AG09309 (cell line): ENCODE results near the gene CEACAM19.
"Not testable (repeated sequence)": the region's sequence is repeated elsewhere in the genome, so short reads cannot be mapped to it uniquely, and the experiment has no call there.

Experiments
- DNase-seq: peaks from one replicate; pipeline ENCODE4 v3.0.0-alpha.2; 2010; ENCODE audit warnings: low read depth
- H3K4me3 ChIP-seq: 2 replicates; pipeline ENCODE4 v1.5.1; 2011; ENCODE audit warnings: mild to moderate bottlenecking, low read depth, low read length, moderate library complexity; ENCODE audit not compliant: control insufficient read depth
- TF ChIP-seq, protein P1 (sequence below): IDR thresholded peaks from 2 replicates; pipeline ENCODE4 v1.5.1; 2011; ENCODE audit warnings: mild to moderate bottlenecking, low read depth, low read length, inconsistent platforms; ENCODE audit not compliant: insufficient read depth, control insufficient read depth; ENCODE audit errors: missing control alignments

Gene CEACAM19, protein sequence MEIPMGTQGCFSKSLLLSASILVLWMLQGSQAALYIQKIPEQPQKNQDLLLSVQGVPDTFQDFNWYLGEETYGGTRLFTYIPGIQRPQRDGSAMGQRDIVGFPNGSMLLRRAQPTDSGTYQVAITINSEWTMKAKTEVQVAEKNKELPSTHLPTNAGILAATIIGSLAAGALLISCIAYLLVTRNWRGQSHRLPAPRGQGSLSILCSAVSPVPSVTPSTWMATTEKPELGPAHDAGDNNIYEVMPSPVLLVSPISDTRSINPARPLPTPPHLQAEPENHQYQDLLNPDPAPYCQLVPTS

DNA sequence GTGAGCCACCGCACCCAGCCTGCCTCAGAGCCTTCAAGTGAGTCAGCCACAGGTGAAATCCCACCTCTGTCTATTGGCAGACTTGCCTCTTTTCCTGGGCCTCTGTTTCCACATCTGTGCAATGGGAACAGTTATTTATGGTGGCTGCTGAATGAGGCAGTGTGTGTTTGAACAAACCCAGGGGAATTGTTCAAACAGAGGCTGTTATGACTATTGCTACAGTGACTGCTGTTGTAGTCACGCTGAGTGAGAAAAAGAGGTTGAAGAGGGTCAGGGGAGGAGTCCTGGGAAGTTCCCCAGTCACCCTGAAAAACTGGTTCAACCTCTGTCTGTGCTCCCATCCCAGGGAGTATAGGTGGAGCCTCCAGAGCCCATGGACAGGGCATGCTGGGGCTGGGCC lies at the start of gene CEACAM19:
TSS of gene CEACAM19 (plus strand) at position 83 of the 400 bp plus-strand sequence. CDS start 450 bp downstream, outside the sequence.
- no peak within 1 kb of the TSS for H3K4me3 ChIP-seq
- TF ChIP-seq, protein P1, sequence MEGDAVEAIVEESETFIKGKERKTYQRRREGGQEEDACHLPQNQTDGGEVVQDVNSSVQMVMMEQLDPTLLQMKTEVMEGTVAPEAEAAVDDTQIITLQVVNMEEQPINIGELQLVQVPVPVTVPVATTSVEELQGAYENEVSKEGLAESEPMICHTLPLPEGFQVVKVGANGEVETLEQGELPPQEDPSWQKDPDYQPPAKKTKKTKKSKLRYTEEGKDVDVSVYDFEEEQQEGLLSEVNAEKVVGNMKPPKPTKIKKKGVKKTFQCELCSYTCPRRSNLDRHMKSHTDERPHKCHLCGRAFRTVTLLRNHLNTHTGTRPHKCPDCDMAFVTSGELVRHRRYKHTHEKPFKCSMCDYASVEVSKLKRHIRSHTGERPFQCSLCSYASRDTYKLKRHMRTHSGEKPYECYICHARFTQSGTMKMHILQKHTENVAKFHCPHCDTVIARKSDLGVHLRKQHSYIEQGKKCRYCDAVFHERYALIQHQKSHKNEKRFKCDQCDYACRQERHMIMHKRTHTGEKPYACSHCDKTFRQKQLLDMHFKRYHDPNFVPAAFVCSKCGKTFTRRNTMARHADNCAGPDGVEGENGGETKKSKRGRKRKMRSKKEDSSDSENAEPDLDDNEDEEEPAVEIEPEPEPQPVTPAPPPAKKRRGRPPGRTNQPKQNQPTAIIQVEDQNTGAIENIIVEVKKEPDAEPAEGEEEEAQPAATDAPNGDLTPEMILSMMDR = no peak
- no peak for DNase-seq

DNA sequence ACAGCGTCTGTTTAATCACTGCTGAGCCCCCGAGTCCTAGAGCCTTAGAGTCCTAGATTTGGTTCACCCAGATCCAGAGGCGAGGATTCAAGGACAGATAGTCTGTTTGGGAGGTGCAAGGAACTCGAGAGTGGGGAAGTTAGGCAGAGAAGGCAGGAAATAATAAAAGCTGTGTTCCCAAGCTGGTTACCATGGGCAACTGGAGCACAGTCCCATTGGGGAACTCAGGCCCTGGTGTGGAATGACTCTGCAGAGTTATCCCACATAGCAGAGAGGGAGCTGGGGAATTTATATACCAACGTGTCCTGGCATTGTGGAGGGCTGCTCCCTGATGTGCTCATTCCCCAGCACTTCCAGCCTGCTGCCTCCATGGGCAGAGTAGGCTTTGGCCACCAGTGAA lies 48.2 kb upstream of the CEACAM19 start:
- no peak overlapping the region for H3K4me3 ChIP-seq
- TF ChIP-seq, protein P1 = no peak
- DNase-seq = peak; percentile 34

DNA sequence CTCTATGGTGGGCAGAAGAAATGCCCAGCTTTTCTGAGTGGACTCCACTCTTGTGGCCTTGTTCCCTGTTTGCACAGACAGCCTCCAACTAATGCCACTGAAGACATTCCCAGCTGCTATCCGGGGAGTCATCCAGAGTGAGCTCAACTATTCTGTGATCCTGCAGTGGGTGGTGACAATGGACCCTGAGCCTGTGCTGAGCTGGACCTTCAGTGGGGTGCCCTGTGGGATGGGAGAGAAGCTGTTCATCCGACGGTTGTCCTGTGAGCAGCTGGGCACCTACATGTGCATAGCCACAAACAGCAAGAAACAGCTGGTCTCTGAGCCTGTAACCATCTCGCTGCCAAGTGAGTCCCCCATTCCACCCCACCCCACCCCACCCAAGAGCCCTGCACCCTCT lies 47.7 kb upstream of the CEACAM19 start:
- TF ChIP-seq, protein P1 = no peak
- DNase-seq = no peak
- no peak overlapping the region for H3K4me3 ChIP-seq

DNA sequence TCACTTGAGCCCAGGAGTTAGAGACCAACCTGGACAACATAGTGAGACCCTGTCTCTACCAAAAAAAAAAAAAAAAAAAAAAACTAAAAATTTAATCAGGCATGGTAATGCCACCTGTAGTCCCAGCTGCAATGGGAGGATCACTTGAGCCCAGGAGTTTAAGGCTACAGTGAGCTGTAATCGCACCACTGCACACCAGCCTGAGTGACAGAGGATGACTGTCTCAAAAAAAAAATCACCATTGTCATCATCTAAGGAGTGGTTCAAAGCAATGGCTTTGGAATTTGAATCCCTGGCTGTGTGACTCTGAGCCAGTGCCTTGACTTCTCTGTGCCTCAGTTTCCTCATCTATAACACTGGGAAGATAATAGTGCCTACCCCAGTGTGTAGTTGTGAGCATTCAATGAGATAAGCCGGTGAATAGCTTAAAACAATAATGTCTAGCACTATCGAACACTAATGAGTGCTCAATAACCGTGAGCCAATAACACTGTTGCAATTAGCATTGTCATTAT lies 46.4 kb upstream of the CEACAM19 start:
- no peak overlapping the region for H3K4me3 ChIP-seq
- TF ChIP-seq, protein P1 = no peak
- no peak for DNase-seq

DNA sequence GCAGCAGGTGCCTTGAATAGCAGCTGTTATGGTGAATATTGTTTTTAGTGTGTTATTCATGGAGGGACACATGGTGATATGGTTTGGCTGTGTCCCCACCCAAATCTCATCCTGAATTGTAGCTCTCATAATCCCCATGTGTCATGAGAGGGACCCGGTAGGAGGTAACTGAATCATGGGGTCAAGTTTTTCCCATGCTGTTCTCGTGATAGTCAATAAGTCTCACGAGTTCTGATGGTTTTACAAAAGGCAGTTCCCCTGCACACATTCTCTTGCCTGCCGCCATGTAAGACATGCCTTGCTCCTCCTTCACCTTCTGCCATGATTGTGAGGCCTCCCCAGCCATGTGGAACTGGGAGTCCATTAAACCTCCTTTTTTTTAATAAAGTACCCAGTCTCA lies 45.6 kb upstream of the CEACAM19 start:
- DNase-seq, H3K4me3 ChIP-seq: not testable (repeated sequence)

DNA sequence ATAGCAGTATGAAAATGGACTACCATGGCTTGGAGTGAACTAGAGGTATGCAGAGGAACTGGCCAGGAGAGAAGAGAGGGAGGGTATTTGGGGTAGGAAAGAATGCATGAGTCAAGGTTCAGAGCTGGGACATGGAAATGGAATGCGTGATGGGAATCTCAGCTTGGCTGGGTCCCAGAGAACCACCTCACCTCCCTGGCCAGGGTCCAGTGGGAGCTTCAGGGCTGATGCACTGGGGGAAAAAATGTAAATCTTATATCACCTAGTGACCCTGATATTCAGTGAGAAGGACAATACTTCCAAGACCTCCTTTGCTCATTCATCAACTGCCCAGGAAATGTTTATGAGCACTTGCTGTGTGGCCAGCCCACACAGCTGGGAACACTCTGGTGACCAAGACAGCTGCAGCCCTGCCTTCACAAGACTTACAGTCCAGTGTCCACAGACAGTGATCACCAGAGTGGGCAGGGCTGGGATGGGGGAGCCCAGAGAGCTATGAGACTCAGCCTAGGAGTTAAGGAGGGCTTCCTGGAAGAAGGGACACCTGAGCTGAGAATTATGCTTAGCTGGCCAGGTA lies 45.1 kb upstream of the CEACAM19 start:
- DNase-seq = peak; percentile 84
- H3K4me3 ChIP-seq = no peak overlapping the region

DNA sequence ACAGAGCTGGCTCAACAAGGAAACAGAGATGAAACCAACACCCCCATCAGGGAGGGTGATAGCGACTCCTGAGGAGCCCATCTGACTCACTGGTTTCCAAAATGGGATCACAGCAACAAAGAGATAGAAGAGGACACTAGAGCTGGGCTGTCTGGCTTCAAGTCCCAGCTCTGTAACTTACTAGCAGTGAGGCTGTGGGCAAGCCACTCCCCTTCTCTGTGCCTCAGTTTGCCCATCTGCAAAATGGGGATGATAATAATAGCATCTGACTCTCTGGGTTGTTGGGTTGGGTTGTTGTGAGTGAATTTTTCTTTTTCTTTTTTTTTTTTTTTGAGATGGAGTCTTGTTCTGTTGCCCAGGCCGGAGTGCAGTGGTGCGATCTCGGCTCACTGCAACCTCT lies 43.7 kb upstream of the CEACAM19 start:
- DNase-seq = no peak
- H3K4me3 ChIP-seq = no peak overlapping the region
- TF ChIP-seq, protein P1 = no peak

More for the DNA sequence above, 45.1 kb upstream of the CEACAM19 start:
- TF ChIP-seq, protein P1 = no peak
